Urinary bladder (tissue), 4 donors: ENCODE results near the gene KCNJ10. TPM values are rescaled to one million over a fixed set of nuclear protein-coding genes. Genes with fewer than 3 reads are reported as not detected.

Source experiments
- DNase-seq: peaks from one replicate; pipeline ENCODE4 v3.0.0-alpha.2; 2015; ENCODE audit errors: extremely low spot score
- H3K27ac ChIP-seq: one replicate; pipeline ENCODE4 v1.5.1; 2013; ENCODE audit warnings: low read depth, mild to moderate bottlenecking, moderate library complexity
- H3K36me3 ChIP-seq: one replicate; pipeline ENCODE4 v1.6.1; 2013; ENCODE audit warnings: mild to moderate bottlenecking, moderate library complexity; ENCODE audit not compliant: insufficient read depth
- H3K4me1 ChIP-seq: one replicate; pipeline ENCODE4 v1.6.1; 2013; ENCODE audit warnings: mild to moderate bottlenecking, moderate library complexity; ENCODE audit not compliant: insufficient read depth
- H3K4me3 ChIP-seq: one replicate; pipeline ENCODE4 v1.5.1; 2013; ENCODE audit warnings: low read depth, low read length
- WGBS: extraction: QIAGEN DNeasy Blood & Tissue Kit; methylation state at CpG from one replicate; pipeline ENCODE4 v1.1.7; 2013; 5-methylcytosine and 5-hydroxymethylcytosine counted together
- polyA plus RNA-seq: library from polyadenylated mRNA; stranded (reverse); fragments of 200-250 nt; gene quantifications from one replicate; pipeline ENCODE4 v1.2.3, GENCODE V29; 2013
- total RNA-seq: library from RNA; depleted of rRNA; stranded (reverse); fragments of >200 nt; gene quantifications from one replicate; pipeline ENCODE4 v1.2.3, GENCODE V29; 2014
- donor health status: healthy with polysubstance abuse.
- donor health status: healthy.

The KCNJ10 gene
- total and polyA plus RNA-seq, 2 donors: 0.06 to 0.26 TPM

DNA sequence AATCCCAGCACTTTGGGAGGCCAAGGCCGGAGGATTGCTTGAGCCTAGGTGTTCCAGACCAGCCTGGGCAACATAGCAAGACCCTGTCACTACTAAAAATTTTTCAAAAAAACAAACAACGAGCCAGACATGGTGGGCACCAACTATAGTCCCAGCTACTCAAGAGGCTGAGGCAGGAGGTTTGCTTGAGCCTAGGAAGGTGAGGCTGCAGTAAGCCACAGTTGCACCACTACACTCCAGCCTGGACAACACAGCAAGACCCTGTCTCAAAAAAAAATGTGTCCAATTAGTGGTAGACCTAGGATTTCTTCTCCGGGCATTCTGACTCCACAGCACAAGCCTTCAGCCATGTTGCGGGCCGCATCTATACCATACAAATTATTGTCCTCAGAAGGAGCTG, 35.2 kb upstream of the KCNJ10 start:
- WGBS: 96% methylated on average over 5 of the region's 5 CpGs
- H3K4me1 ChIP-seq: no peaks in the 10 kb centered on the region
- no peak overlapping the region for H3K27ac ChIP-seq
- H3K4me3 ChIP-seq: no peak overlapping the region
- no peaks in the 10 kb centered on the region for H3K36me3 ChIP-seq
- DNase-seq: no peak

DNA sequence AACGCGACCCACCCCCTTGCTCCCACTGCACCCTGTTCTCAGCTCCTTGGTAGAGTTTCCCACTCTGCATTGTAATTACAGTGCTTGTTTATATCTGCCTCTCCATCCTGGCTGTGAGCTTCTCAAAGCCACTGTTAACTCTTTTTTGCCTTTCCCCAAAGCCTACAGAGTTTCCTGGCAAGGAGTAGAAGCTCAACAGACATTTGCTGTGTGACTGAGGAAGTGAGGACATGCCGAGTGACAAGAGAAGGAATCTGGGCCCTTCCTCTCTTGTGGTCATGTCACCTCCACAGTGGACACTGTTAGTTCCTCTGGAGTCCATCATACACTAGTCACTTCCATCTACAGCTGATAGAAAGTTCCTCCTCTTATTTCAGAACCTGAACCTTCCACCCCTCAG, 34.5 kb upstream of the KCNJ10 start:
- Histone ChIP-seq H3K4me1 (no peaks in the 10 kb centered on the region), H3K4me3 (no peak overlapping the region), H3K27ac (no peak overlapping the region), H3K36me3 (no peaks in the 10 kb centered on the region)
- no peak for DNase-seq
- WGBS: 41% methylated on average over 3 of the region's 3 CpGs

DNA sequence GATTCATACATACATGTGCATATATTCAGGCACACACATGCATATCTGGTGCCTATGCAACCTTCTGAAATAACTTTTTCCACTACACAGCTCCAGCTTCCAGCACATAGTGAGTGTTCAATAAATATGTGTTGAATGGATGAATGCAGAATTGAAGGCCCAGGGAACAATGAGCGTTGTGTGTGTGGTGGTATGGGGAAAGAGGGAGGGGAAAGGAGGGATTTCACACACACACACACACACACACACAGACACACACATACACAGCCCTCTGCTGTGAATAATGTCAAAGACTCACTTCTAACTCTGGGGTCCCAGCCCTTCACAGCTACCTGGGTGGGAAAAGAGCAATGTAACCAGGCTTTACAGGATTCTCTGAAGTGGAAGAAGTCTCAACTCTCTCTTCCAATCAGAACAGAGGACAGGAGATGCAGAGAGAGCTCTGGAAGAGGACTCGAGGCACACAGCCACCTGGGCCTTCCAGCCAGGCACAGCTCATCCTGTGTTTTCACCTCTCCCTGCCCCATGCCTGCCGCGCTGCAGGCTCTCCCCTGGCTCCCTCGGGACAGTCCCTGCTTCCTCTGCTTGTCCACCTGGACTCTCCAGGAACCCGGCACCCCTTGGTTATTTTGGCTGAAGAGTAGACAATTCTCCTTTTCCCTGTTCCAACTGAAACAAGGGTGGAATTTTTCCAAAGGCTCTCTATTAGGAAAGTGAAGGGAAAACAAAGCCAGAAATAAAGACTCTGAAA, 33.9 kb upstream of the KCNJ10 start:
- no peak for DNase-seq
- H3K36me3 ChIP-seq: no peaks in the 10 kb centered on the region
- no peak overlapping the region for H3K27ac ChIP-seq
- 59% methylated on average over 6 of the region's 6 CpGs for WGBS
- H3K4me1 ChIP-seq: no peaks in the 10 kb centered on the region
- no peak overlapping the region for H3K4me3 ChIP-seq

DNA sequence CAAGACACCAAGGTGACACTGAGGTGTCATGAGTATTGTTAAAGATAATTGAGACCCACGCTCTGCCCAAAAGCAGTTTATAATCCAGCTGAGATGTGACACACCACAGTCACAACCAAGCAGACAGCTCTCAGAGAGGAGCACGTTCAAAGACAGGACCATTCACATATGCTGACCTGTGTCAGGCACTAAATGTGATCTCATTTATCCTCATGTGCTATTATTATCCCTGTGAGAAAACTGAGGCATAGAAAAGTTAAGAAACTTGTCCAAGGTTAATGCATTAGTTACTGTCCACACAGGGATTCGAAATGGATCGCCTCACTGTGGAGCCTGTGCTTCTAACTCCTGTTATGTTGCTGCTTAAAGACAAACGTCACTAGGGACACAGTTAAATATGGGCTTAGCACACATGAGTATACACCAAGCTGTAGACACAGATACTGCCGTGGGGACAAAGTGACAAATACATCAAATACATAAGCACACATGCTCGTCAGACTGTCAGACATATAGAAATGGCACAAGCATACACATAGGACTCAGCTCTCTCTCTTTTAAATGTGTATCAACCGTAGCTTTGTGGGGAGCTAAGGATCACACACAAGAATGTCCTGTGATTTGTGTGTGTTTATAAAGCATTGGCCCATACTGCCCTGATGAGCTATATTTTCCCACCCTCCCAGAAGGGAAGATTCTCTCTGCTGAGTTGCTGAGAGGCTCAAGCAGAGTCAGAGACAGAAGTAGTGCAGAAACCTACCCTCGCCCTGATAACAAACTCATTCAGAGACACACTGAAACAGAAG, 32.0 kb upstream of the KCNJ10 start:
- WGBS: 40% methylated on average over 9 of the region's 9 CpGs
- Histone ChIP-seq H3K4me1 (no peaks in the 10 kb centered on the region), H3K27ac (no peak overlapping the region), H3K36me3 (no peaks in the 10 kb centered on the region), H3K4me3 (no peak overlapping the region)
- DNase-seq: no peak

DNA sequence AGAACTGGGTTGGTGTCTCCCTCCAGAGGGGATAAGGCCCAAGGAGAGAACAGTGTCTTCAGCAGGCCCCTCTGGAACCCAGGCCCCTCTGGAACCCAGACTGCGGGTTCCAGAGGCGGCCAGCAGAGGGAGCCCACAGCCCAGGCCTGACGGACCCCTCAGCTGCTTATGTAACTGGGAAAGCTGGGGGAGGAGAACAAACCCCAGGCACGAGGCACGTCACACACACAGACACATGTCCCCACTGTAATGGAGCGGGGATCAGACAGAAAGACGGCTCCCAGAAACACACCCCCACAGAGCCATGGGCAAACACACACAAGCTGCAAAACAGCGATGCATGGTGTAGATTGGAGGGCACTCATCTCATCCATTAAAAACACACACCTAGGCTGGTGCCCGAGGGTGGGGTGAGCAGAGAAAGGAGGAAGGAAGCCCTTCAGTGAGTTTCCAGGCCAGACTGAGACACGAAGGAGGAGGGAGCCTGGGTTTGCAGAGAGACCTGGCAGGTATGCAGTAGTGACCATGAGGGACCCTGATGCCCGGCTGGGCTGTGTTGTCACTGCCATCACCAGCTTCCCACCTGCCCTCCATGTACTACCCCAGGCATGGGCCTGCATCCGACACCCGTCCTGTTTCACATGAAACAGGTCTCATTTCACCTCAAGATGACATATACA, 31.2 kb upstream of the KCNJ10 start:
- Histone ChIP-seq H3K4me1 (no peaks in the 10 kb centered on the region), H3K36me3 (no peaks in the 10 kb centered on the region), H3K4me3 (no peak overlapping the region), H3K27ac (no peak overlapping the region)
- WGBS: 23% methylated on average over 13 of the region's 13 CpGs
- DNase-seq: peak; percentile 46

DNA sequence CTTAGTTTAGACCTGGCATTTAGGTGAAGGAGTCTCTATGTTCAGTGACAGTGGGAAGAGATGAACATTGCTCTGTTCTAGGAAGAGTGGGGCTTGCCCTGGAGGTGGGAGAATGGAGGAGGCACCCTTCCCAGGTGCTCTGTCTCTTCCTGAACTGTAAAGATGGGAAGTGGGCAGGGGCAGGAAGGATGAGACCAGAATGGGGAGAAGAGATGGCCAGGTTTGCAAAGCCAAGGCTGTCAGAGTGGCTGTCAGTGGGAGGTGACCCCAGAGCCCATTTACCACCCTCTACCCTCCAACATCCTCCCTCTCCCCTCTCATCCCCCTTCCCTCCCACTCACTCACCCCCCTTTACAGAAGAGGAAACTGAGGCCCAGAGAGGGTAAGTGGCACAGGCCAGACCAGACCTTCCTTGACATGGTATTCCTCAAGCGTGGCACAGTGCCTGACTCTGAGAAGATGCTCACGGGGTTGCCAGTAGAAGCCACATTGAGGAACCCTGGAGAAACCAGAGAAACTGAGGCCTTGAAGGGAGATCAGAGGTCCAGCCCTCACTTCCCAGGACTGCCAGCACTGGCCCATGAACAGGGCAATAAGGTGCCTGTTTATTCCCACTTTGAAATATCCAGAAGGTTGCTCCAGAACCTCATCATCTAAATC, 29.9 kb upstream of the KCNJ10 start:
- no peak for DNase-seq
- H3K4me1 ChIP-seq: no peaks in the 10 kb centered on the region
- H3K36me3 ChIP-seq: no peaks in the 10 kb centered on the region
- no peak overlapping the region for H3K4me3 ChIP-seq
- H3K27ac ChIP-seq: no peak overlapping the region
- 96% methylated on average over 2 of the region's 2 CpGs for WGBS

DNA sequence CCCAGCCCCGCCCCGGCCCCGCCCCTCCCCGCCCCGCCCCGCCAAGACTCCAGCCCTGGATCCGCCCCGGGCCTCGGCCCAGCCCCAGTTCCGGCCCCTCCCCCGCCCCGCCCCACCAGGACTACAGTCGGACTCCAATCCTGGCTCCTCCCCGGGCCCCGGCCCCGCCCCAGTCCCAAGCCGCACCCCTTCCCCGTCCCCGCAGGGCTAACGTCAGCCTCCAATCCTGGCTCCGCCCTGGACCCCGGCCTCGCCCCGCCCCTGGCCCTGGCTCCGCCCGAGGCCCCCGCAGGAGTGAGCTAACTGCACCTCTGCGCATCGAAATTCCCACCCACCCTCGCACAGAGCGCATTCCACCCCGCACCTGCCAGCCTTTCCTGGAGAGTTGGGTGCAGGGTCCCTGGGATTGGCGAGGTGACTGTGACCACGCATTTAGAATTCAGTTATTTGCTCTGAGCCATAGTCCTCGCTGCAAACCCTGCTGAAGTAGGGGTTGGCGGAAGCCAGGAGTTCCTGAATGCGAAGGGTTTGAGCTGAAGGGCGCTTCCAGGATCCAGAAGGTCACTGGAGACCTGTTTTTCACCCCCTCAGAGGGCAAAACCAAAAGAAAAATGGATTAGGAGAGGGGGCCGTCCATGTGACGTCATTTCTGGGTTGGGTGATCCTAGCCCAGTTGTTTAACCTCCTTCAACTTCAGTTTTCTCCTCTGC, 29.0 kb upstream of the KCNJ10 start:
- Histone ChIP-seq H3K36me3 (no peaks in the 10 kb centered on the region), H3K27ac (peak overlapping the region; percentile 90), H3K4me3 (peak overlapping the region; percentile 77), H3K4me1 (no peaks in the 10 kb centered on the region)
- WGBS: 4% methylated on average over 39 of the region's 40 CpGs
- DNase-seq: peak; percentile 91

DNA sequence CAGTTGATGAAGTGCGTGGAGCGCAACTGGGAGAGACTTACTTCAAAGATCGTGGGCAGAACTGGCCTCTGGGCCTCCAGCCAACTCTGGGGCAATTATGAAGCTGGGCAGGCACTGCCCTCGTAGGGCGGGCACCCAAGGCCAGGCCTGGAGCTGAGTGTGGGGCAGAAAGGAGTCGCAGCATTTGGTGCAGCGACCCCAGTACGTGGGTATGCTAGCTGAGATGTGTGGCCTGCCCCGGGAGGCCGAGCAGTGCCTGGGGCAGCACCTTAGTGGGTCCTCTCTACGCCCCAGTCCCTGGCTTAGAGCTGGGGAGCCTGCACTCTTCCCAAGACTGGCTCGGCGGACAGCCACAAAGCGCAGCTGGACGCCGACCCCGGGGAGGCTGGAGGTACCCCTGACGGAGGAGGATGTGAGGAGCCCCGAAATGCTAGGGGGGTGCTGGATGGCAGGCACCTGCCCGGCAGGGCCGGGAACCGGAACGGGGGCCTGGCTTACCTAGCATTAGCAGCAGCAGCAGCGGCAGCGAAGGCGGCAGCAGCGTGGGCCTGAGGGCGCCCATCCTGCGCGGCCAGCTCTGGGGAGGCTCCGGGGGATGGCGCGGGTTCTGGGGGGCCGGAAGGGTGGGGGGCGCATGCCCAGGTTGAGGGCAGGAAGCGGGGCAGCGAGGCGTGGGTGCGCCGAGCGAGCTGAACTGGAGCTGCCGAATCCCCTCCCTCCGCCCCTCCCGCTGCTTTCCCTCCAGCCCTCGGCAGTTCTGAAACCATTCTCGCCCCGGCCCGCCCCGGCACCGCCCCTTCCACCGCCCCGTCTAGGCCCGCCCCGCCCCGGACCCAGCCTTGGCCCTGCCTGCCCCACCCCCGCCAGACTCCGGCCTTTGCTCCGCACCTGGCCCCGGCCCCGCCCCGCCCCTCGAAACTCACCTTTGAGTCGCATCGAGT, 28.2 kb upstream of the KCNJ10 start, which contains the start of gene IGSF8:
Gene IGSF8, minus strand, starts transcription at position 709 of the 941 bp plus-strand sequence. Its CDS starts 147 bp downstream, at position 562.
- H3K36me3 ChIP-seq: no peaks in the 10 kb centered on the region
- no peaks in the 10 kb centered on the region for H3K4me1 ChIP-seq

DNA sequence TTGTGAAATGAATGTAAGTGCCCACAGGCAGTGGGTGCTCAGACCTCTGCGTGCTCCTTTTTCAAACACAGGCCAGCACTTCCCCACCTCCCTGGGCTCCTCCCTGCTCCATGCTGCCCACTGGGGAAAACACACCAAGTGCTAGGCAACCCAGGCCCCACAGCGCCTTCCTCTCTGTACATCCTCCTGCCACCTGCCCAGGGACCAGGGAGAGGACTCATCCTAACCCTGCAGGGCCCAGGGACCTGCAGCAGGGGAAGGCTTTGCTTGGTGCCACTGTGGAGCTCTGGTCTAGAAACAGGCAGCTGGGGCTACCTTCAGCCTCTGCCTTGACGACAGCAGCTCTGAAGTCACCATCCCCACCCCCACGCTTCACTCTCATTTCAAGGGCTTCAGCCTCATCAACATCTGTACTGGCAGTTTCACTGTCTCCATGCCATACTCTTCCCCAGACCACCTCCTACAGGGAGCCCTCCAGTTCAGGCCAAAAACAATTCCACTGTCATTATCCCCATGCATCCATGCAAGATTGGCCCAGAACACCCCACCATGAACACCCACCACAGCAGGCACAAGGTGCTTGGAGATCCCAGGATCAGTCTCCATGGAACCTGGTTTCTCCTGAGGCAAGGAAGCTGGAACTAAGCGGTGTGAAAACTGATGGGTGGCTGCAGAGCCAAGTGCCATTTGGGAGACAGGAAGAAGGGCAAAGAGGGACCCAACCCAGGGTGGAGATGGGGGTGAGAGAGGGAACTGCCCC, 27.4 kb upstream of the KCNJ10 start:
- Histone ChIP-seq H3K4me1 (no peaks in the 10 kb centered on the region), H3K27ac (no peak overlapping the region), H3K36me3 (no peaks in the 10 kb centered on the region), H3K4me3 (peak overlapping the region; percentile 77)
- DNase-seq: no peak
- 83% methylated on average over 5 of the region's 5 CpGs for WGBS

More for the DNA sequence above, 28.2 kb upstream of the KCNJ10 start, which contains the start of gene IGSF8:
- peak within 1 kb of the TSS; percentile 77 for H3K4me3 ChIP-seq
- peak; percentile 54 for DNase-seq
- H3K27ac ChIP-seq: peak within 1 kb of the TSS; percentile 90
- WGBS: 5% methylated on average over 64 of the region's 64 CpGs

DNA sequence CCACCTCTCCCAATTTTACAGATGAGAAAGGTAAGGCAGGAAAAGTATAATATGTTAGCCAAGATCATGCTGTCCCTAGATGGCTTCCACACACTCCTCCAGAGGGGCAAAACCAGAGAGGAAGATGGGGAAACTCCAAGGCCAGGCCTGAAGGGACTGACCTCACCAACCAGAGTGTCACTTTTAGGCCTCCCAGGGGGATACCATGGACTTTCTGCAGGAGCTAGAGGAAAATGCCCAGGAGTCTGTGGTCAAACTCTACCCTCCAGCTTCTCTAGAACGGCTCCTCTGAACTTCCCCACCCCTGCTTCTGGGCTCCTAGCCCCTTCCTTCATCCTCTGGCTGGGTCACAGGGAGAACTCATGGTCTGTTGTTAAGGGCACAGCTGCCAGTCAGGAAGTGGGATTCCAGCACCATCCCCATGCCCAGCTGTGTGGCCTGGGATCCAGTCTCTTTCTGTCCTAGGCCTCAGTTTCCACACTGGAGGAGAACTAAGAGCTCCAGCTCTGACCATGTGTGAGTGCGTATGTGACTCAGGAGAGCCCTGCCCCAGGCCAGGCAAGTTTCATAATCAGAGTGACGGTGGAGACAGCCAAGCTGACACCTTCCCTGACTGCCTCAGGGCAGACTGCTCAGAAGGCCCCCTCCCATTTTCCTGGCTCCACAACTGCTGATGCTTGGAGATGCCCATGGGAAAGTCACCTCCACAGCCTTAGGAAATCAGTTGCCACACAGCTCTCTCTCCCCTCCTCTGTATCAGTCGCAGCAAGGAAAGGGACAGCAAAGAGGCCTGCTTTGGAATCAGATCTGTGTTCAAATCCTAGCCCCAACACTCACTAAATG, 26.5 kb upstream of the KCNJ10 start:
- no peak for DNase-seq
- H3K4me1 ChIP-seq: no peaks in the 10 kb centered on the region

More for the DNA sequence above, 26.5 kb upstream of the KCNJ10 start:
- H3K36me3 ChIP-seq: no peaks in the 10 kb centered on the region
- H3K4me3 ChIP-seq: no peak overlapping the region
- no peak overlapping the region for H3K27ac ChIP-seq
- 81% methylated on average over 4 of the region's 4 CpGs for WGBS
